Activated CD8-positive, alpha-beta T cell treated with anti-CD3 and anti-CD28 coated beads for 36 hours (primary cell): ENCODE data around the gene ANKRD44. TPM values are rescaled to one million over a fixed set of nuclear protein-coding genes. Genes with fewer than 3 reads are reported as not detected.
A peak's percentile ranks its signal among the peaks of the same experiment; 100 is the strongest.

Experiments
- ATAC-seq: fragments of 200-7000 bp; cut with Tn5 transposase; one replicate; pipeline ENCODE4 v1.10.0; 2021; ENCODE audit warnings: mild to moderate bottlenecking, moderate library complexity
- CTCF ChIA-PET: fragments of 350-600 bp; sonication (Branson Sonifier 250); formaldehyde crosslinking; loops from one replicate; lab custom pipeline; 2021; ENCODE audit warnings: antibody characterized with exemption; lab: Charles Lee
- POLR2A ChIA-PET: fragments of 350-600 bp; sonication (Branson Sonifier 250); formaldehyde crosslinking; loops from one replicate; lab custom pipeline; 2021; ENCODE audit warnings: antibody characterized with exemption; lab: Charles Lee
- DNase-seq: peaks from one replicate; pipeline ENCODE4 v3.0.0-alpha.2; 2020
- H3K27ac Mint-ChIP-seq: one replicate; pipeline ENCODE4 v1.8.0; 2021; ENCODE audit warnings: mild to moderate bottlenecking, mixed read lengths
- H3K27me3 Mint-ChIP-seq: one replicate; pipeline ENCODE4 v1.8.0; 2021; ENCODE audit warnings: mixed read lengths
- H3K36me3 Mint-ChIP-seq: one replicate; pipeline ENCODE4 v1.8.0; 2021; ENCODE audit warnings: low read depth, mixed read lengths
- H3K4me1 Mint-ChIP-seq: one replicate; pipeline ENCODE4 v1.8.0; 2021; ENCODE audit warnings: low read depth, mixed read lengths
- H3K4me3 Mint-ChIP-seq: one replicate; pipeline ENCODE4 v1.8.0; 2021; ENCODE audit warnings: mild to moderate bottlenecking, moderate library complexity, mixed read lengths
- H3K9me3 Mint-ChIP-seq: one replicate; pipeline ENCODE4 v1.8.0; 2021; ENCODE audit warnings: mixed read lengths
- intact Hi-C: fragments of 100-400 bp; cut with micrococcal nuclease; formaldehyde crosslinking; loops from one replicate; pipeline ENCODE4 v1.10.0; 2022
- total RNA-seq, 2 experiments: library from RNA; stranded (reverse); gene quantifications; one replicate each; pipeline ENCODE4 v1.2.3, GENCODE V29; 2021
- TF ChIP-seq, protein P1 (sequence below): fragments of 200-600 bp; IDR thresholded peaks from one replicate; pipeline ENCODE4 v1.8.0; 2022; ENCODE audit warnings: antibody characterized with exemption, mild to moderate bottlenecking

The ANKRD44 gene
- total RNA-seq, 2 experiments from 2014 or later = 131 to 132 TPM

DNA sequence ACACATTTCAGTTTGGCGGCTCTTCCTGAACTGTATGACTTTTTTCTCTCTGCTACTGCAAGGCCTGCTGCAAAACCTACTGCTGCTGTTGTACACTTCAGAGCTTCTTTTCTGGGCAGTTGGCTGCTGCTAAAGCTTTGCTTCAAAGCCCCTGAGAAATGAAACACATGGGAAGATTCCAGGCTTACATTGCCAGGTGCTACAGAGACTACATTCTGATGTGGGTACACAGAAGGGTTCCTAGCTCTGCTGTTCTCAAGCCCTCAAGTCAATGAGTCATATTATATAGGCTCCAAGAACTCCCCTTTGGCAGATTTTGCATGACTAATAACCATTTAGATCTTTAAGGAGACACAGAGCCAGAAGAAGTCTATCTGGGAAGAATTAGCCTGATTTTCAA is 371.2 kb downstream of the ANKRD44 start:
- Mint-ChIP-seq H3K9me3 (no peaks in the 10 kb centered on the region), H3K36me3 (no peaks in the 10 kb centered on the region), H3K4me3 (no peak overlapping the region), H3K27me3 (no peaks in the 10 kb centered on the region), H3K4me1 (peaks cover 3% of the 10 kb centered on the region), H3K27ac (no peak overlapping the region)
- TF ChIP-seq, protein P1, sequence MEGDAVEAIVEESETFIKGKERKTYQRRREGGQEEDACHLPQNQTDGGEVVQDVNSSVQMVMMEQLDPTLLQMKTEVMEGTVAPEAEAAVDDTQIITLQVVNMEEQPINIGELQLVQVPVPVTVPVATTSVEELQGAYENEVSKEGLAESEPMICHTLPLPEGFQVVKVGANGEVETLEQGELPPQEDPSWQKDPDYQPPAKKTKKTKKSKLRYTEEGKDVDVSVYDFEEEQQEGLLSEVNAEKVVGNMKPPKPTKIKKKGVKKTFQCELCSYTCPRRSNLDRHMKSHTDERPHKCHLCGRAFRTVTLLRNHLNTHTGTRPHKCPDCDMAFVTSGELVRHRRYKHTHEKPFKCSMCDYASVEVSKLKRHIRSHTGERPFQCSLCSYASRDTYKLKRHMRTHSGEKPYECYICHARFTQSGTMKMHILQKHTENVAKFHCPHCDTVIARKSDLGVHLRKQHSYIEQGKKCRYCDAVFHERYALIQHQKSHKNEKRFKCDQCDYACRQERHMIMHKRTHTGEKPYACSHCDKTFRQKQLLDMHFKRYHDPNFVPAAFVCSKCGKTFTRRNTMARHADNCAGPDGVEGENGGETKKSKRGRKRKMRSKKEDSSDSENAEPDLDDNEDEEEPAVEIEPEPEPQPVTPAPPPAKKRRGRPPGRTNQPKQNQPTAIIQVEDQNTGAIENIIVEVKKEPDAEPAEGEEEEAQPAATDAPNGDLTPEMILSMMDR = no peak
- ATAC-seq (peak; percentile 39), DNase-seq (no peak)
- ChIA-PET CTCF (interaction anchor here (1.0 to 1.3 kb wide), 2 partner anchors 10 to 143 kb away, joined by 3 to 4 read pairs; no protein-coding TSS in a partner anchor), POLR2A (interaction anchor here (1.7 kb wide), 1 partner anchor 12 kb away, joined by 6 read pairs; no protein-coding TSS in a partner anchor)
- intact Hi-C loops = no loop called here

Other genes starting within 250 kb of the ANKRD44 start
- 100 to 1,000 TPM; 235 to 253 TPM for gene SF3B1, start 124.2 kb upstream of the ANKRD44 start, total RNA-seq
- 10 to 100 TPM; 14.0 to 14.6 TPM for gene COQ10B, start 142.8 kb upstream of the ANKRD44 start, total RNA-seq
- 1,000 to 10,000 TPM; 1,034 to 1,051 TPM for gene HSPD1, start 189.1 kb upstream of the ANKRD44 start, total RNA-seq
- gene HSPE1, start 189.6 kb upstream of the ANKRD44 start, total RNA-seq = 100 to 1,000 TPM; 345 to 356 TPM
- gene MOB4, start 205.3 kb upstream of the ANKRD44 start, total RNA-seq = 10 to 100 TPM; 15.1 to 15.9 TPM